ENCODE measurements around the gene CT45A8.
"Not testable (repeated sequence)": the region's sequence is repeated elsewhere in the genome, so short reads cannot be mapped to it uniquely, and the experiment has no call there.

CT45A8 gene, protein sequence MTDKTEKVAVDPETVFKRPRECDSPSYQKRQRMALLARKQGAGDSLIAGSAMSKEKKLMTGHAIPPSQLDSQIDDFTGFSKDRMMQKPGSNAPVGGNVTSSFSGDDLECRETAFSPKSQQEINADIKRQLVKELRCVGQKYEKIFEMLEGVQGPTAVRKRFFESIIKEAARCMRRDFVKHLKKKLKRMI

GRCh38 chrX:135854438-135854837 lies at the start of gene CT45A8:
CT45A8 (minus strand) TSS chrX:135854538; CDS start chrX:135850783, 3,755 bp downstream.
- DNase-seq, result not testable (repeated sequence)

GRCh38 chrX:135893294-135893817 lies 39.0 kb upstream of the CT45A8 start, which contains the start of the genes CT45A10 and SAGE1:
CT45A10 (minus strand) TSS chrX:135893444; CDS start chrX:135885344, 8,100 bp downstream.
SAGE1 (plus strand) TSS chrX:135893716; CDS start chrX:135896243, 2,527 bp downstream.
- DNase-seq, result no peak

GRCh38 chrX:135892781-135893180 lies 38.4 kb upstream of the CT45A8 start:
- no peak for DNase-seq

DNA sequence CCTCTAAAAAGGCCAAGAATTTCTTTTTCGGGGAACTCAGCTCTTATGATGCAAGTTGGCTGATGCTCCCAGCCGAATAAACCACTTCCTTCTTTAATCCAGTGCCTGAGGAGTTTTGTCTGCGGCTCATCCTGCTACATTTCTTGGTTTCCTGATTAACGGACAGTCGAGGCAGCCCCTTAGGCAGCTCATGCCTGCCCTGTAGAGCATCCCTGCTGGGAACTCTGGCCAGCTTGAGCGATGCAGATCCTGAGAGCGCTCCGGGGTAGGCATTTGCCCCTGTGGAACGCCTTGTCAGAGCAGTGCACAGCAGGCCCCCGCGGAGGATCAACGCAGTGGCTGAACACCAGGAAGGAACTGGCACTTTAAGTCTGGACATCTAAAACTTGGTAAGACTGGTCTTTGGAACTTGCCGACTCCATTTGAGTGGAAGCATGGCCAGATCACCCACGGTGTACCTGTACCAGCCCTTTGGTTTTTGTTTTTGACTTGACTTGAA lies 35.8 kb upstream of the CT45A8 start:
- DNase-seq, result no peak

GRCh38 chrX:135888976-135889375 lies 34.6 kb upstream of the CT45A8 start:
- DNase-seq, result not testable (repeated sequence)

GRCh38 chrX:135888230-135888629 lies 33.9 kb upstream of the CT45A8 start:
- DNase-seq, result not testable (repeated sequence)

DNA sequence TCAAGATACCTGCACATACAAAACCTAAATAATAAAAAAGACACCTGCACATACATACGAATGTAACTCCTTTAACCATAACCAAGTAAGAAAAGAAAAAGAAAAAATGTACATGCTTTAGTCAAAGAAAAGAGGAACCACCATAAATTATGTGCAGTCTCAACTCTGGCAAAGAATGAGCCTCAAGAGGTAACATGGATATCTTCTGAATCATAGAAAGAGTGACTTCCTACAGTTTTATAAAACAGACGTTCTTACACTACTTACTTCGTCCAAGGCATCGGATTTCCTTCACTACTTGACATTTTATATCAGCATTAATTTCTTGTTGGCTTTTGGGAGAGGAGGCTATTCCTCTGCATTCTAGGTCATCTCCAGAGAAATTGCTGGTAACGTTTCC lies 28.4 kb upstream of the CT45A8 start:
- DNase-seq, result not testable (repeated sequence)

GRCh38 chrX:135871712-135872111 lies 17.4 kb upstream of the CT45A8 start, which contains the start of gene CT45A9:
CT45A9 (minus strand) TSS chrX:135871812; CDS start chrX:135868061, 3,751 bp downstream.
- not testable (repeated sequence) for DNase-seq

DNA sequence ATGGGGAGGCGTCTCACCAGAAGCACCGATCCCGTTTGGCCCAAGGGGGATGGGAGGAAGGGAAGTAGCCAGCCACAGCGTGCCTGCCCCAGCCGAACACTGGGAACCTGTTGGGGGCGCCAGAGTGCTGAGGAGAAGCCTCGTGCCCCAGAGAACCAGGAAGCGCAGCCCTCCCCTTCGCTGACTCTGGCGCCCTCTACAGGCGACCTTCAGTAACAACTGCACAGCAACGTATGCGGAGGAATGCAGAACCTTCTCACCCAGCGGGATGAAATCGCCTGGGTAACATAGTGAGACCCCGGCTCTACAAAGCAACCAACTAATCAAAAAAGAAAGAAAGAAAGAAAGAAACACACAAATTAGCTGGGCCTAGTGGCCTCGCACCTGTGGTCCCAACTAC lies 17.2 kb downstream of the CT45A8 start, which contains the start of gene CT45A7:
CT45A7 (minus strand) TSS at position 101 of the 400 bp plus-strand sequence. CDS start 3,747 bp downstream, outside the sequence.
- DNase-seq, result not testable (repeated sequence)

DNA sequence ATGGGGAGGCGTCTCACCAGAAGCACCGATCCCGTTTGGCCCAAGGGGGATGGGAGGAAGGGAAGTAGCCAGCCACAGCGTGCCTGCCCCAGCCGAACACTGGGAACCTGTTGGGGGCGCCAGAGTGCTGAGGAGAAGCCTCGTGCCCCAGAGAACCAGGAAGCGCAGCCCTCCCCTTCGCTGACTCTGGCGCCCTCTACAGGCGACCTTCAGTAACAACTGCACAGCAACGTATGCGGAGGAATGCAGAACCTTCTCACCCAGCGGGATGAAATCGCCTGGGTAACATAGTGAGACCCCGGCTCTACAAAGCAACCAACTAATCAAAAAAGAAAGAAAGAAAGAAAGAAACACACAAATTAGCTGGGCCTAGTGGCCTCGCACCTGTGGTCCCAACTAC lies 34.4 kb downstream of the CT45A8 start, which contains the start of gene CT45A2:
CT45A2 (minus strand) TSS at position 101 of the 400 bp plus-strand sequence. CDS start 3,747 bp downstream, outside the sequence.
- DNase-seq, result not testable (repeated sequence)

- DNase-seq, result not testable (repeated sequence)
These were observed 51.7 kb downstream of the CT45A8 start, which contains the start of gene CT45A6 for GRCh38 chrX:135802687-135803086. CT45A6 (minus strand) TSS chrX:135802787; CDS start chrX:135798993, 3,794 bp downstream.
